ENCODE measurements around the gene INMT.

The INMT gene

DNA sequence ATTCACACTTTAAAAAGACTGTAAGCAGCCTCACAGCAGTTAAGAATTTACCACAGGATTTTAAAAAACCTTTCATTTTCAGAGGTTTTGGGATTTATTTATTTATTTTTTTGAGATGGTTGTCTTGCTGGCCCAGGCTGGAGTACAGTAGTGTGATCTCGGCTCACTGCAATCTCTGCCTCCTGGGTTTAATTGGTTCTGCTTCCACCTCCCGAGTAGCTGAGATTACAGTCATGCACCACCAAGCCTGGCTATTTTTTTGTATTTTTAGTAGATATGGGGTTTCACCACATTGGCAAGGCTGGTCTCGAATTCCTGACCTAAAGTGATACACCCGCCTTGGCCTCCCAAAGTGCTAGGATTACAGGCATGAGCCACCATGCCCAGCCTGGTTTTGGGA is 38.4 kb downstream of the INMT start:
- TF ChIP-seq, protein P1, sequence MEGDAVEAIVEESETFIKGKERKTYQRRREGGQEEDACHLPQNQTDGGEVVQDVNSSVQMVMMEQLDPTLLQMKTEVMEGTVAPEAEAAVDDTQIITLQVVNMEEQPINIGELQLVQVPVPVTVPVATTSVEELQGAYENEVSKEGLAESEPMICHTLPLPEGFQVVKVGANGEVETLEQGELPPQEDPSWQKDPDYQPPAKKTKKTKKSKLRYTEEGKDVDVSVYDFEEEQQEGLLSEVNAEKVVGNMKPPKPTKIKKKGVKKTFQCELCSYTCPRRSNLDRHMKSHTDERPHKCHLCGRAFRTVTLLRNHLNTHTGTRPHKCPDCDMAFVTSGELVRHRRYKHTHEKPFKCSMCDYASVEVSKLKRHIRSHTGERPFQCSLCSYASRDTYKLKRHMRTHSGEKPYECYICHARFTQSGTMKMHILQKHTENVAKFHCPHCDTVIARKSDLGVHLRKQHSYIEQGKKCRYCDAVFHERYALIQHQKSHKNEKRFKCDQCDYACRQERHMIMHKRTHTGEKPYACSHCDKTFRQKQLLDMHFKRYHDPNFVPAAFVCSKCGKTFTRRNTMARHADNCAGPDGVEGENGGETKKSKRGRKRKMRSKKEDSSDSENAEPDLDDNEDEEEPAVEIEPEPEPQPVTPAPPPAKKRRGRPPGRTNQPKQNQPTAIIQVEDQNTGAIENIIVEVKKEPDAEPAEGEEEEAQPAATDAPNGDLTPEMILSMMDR (IDR thresholded peaks at IDR 0.05; ENCODE audit: insufficient read depth, low read depth, low read length, missing control alignments), result no peak
- DNase-seq (ENCODE audit: low read depth), result no peak
- H3K4me3 ChIP-seq (ENCODE audit: low read length), result no peak overlapping the region

DNA sequence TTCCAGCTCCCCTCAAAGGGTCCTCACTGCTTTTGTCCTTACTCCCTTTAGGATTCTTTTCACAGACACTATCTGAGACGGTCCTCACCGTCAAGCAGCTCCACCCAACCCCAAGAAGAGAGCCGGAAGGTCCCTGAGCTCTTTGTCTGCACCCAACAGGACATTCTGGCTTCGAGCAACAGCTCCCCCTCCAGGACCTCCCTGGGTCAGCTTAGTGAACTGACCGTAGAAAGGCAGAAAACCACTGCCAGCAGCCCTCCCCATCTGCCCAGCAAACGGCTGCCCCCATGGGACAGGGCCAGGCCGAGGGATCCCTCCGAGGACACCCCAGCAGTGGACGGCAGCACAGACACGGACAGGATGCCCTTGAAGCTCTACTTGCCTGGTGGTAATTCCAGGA is 39.2 kb downstream of the INMT start:
- TF ChIP-seq, protein P1 (IDR thresholded peaks at IDR 0.05; ENCODE audit: insufficient read depth, low read depth, low read length, missing control alignments), result no peak
- no peak overlapping the region for H3K4me3 ChIP-seq (ENCODE audit: low read length)
- DNase-seq (ENCODE audit: low read depth), result no peak

DNA sequence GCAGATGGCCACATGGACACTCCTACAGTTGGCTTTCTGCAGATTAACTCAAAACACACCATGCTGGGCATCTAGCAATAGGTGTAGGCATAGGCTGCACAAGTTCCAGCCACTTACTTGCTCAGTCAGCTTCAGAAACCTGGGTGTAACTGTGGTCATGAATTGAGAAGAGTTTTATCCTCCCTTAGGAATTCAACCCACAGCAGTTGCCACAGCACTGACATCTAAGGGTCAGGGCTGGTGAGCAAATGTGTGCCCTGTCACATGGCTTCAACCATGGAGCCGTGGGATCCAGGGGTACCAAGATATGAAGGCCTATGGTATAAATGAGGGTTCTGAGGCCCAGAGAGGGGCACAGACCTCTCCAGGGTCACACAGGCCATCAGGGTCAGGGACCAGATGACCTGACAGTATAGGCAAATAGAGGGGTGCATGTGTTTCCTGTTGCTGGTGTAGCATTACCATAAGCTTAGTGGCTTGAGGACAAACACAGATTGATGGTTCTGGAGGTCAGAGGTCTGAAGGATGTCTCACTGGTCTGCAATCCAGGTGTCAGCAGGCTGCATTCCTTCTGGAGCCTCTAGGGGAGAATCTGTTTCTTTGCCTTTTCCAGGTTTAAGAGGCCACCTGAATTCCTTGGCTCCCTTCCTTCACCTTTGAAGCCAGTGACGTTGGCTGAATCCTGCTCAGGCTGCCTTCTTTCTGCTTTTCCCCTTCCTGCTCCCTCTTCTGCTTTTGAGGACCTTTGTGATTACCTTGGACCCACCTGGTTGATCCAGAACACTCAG is 43.4 kb downstream of the INMT start:
- H3K4me3 ChIP-seq (ENCODE audit: low read length), result no peak overlapping the region
- TF ChIP-seq, protein P1 (IDR thresholded peaks at IDR 0.05; ENCODE audit: insufficient read depth, low read depth, low read length, missing control alignments), result no peak
- peak; percentile 17 for DNase-seq (ENCODE audit: low read depth)

DNA sequence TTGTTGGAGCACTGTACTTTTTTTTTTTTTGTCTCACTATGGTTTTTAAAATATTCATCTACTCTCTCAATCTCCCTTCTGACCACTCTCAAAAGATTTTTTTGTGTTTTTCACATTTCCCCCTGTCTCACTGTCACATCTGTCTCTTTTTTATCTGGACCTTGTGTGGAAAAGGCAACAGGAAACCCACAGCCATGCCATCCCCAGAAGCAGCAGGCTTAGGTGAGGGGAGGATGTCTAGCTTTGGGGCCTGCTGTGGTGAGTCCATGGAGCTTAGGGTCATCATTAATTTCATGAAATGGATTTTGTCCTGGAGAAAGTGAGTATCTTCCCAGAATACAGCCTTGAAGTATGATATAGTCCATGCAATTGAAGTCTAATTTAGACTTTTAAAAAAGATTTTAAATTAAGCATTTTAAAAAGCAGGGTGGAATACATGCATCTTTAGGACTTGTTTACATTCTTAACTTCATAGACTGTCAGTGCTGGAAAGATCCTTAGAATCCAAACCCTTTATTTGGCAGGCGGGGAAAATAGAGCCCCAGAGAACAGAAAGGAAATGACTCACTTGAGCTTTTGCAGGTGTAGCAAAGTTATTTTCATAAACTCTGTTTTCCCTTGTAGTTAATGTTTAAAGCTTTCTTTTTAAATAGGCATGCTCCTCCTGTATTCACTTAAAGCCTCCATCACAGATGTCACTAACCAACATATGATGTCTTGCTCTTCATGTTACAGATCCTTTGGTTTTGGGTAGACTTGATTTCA is 44.4 kb downstream of the INMT start:
- DNase-seq (ENCODE audit: low read depth), result peak; percentile 38

DNA sequence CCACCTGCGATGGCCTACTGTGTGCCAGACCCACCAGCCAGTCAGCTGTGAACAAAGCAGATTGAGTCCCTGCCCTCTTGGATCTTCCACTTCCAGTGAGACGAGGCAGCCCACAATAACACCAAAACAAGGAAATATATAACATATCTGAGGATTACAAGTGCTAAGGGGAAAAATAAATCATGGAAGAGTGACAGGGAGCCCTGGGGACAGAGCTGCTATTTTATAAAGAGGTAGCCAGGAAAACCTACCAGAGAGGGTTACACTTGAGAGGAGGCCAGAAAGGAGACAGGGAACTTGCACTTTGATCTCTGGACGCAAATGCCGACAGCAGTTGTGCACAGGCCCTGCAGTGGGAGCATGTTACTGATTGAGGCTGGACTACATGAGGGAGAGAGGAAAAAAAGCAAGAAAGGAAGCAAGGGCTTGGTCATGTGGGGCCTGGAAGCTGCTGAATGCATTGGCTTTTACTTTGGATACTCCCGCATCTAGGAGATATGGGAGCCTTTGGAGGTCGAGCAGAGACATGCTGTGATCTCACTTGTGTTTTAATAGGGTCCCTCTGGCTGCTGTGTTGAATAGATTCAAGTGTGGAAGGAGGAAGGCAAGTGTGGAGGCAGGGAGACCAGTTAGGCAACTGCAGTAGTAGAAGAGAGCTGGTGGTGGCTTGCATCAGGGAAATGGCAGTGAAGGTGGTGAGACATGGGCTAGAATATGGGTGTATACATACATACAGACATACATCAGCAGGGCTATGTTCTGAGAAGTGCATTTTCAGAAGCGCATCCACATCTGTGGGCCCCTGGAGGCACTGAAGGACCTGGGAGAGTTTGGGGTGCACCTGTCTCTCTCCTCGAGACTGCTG is 45.5 kb downstream of the INMT start:
- H3K4me3 ChIP-seq (ENCODE audit: low read length), result no peak overlapping the region
- DNase-seq (ENCODE audit: low read depth), result no peak
- TF ChIP-seq, protein P1 (IDR thresholded peaks at IDR 0.05; ENCODE audit: insufficient read depth, low read depth, low read length, missing control alignments), result no peak

More for the DNA sequence above, 44.4 kb downstream of the INMT start:
- TF ChIP-seq, protein P1 (IDR thresholded peaks at IDR 0.05; ENCODE audit: insufficient read depth, low read depth, low read length, missing control alignments), result no peak
- no peak overlapping the region for H3K4me3 ChIP-seq (ENCODE audit: low read length)

DNA sequence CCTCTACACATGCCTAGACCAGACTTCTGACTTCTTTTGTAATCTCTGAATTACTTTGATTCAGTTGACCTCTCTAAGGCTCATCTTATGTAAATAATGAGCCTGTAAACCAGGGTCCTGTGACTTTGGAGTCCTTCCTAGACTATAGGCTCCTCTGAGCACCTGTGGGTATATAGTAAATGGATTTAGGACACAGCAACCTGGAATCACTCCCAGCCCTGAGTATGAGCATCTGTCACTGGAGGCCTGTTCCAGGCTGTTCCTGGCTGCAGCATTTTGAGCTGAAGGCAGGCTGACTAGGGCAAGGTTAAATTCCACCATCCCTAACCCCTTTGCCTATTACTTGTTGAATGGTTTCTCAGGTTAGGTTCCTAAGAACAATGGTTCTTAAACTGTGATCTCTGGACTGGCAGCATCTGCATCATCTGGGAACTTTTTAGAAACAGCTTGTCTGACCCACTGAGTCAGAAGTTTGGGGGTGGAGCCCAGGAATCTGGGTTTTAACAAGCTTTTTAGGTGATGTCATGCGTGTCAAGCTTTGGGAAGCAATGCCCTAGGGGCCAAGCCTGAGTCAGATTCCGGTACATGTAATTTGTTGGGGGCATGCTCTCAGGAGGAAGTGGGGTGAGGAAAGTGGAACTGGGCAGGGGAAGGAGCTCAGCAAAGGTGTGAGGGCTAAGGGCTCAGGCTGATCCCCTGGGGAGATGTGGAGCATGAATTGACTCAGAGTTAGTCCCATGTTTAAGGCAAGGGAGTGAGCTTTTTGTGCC is 47.5 kb downstream of the INMT start:
- DNase-seq (ENCODE audit: low read depth), result peak; percentile 96
- H3K4me3 ChIP-seq (ENCODE audit: low read length), result no peak overlapping the region
- TF ChIP-seq, protein P1 (IDR thresholded peaks at IDR 0.05; ENCODE audit: insufficient read depth, low read depth, low read length, missing control alignments), result no peak

Measured in epithelial cell of esophagus (primary cell).